ENCODE measurements around the gene NAA35. TPM values are rescaled to one million over a fixed set of nuclear protein-coding genes. Genes with fewer than 3 reads are reported as not detected.

Gene NAA35
- total and polyA plus RNA-seq, 2 experiments from 2014 or later: 29.2 to 31.6 TPM

GRCh38 chr9:86043586-86043985 is 102.6 kb downstream of the NAA35 start (continued):
- TF ChIP-seq REST (IDR thresholded peaks at IDR 0.05; ENCODE audit: unreplicated experiment) (no peak), NANOG (IDR thresholded peaks at IDR 0.05; ENCODE audit: borderline replicate concordance) (no peak), EZH2 (IDR thresholded peaks at IDR 0.05; ENCODE audit: low read depth, unreplicated experiment) (no peak)

GRCh38 chr9:86043999-86044398 is 103.1 kb downstream of the NAA35 start:
- ATAC-seq (no peak; the same call in 2 of the 3 replicates), DNase-seq (ENCODE audit: low spot score) (no peak)
- Mint-ChIP-seq H3K27me3 (ENCODE audit: insufficient read depth, low read depth, poor library complexity) (peaks cover 2% of the 10 kb centered on the region), H3K27ac (no peak overlapping the region), H3K9me3 (no peaks in the 10 kb centered on the region), H3K36me3 (ENCODE audit: low read depth) (peaks cover 11% of the 10 kb centered on the region; the same call in 2 of the 3 replicates), H3K4me1 (no peaks in the 10 kb centered on the region; the same call in 2 of the 3 replicates), H3K4me3 (no peak overlapping the region)
- Histone ChIP-seq H3K27me3 (ENCODE audit: insufficient read depth) (no peaks in the 10 kb centered on the region), H3F3A (replicated peaks; ENCODE audit: low read depth) (no peaks in the 10 kb centered on the region), H3K9me2 (ENCODE audit: insufficient read depth) (no peaks in the 10 kb centered on the region), H3K4me1 (ENCODE audit: insufficient read depth) (no peaks in the 10 kb centered on the region), H3K27ac (ENCODE audit: low read depth) (no peak overlapping the region), H4K20me1 (replicated peaks; ENCODE audit: insufficient read depth) (peaks cover 4% of the 10 kb centered on the region; the same call in 1 of the 2 replicates), H3K36me3 (ENCODE audit: insufficient read depth) (no peaks in the 10 kb centered on the region; the same call in 1 of the 2 replicates), H3K79me2 (replicated peaks; ENCODE audit: insufficient read depth) (no peaks in the 10 kb centered on the region), H3K4me3 (no peak overlapping the region), H3K4me2 (no peak overlapping the region), H2AFZ (no peak overlapping the region)
- TF ChIP-seq JUNB (IDR thresholded peaks at IDR 0.05; ENCODE audit: unreplicated experiment) (no peak), CTCF (conservative IDR thresholded peaks at IDR 0.05; ENCODE audit: low read depth in 2 of 2) (peak; percentile 21 to 41; a peak in 3 of 4 replicates)

- Histone ChIP-seq H3K4me1 (ENCODE audit: insufficient read depth) (no peaks in the 10 kb centered on the region), H3K4me2 (no peak overlapping the region), H4K20me1 (replicated peaks; ENCODE audit: insufficient read depth) (peaks cover 4% of the 10 kb centered on the region; the same call in 1 of the 2 replicates), H3K36me3 (ENCODE audit: insufficient read depth) (no peaks in the 10 kb centered on the region; the same call in 1 of the 2 replicates), H3F3A (replicated peaks; ENCODE audit: low read depth) (no peaks in the 10 kb centered on the region), H3K9me2 (ENCODE audit: insufficient read depth) (no peaks in the 10 kb centered on the region), H3K4me3 (no peak overlapping the region), H3K27ac (ENCODE audit: low read depth) (no peak overlapping the region), H2AFZ (no peak overlapping the region), H3K79me2 (replicated peaks; ENCODE audit: insufficient read depth) (no peaks in the 10 kb centered on the region), H3K27me3 (ENCODE audit: insufficient read depth) (no peaks in the 10 kb centered on the region)
- H3K4me3 Mint-ChIP-seq: no peak overlapping the region
- H3K27ac Mint-ChIP-seq: no peak overlapping the region
- ATAC-seq (no peak), DNase-seq (ENCODE audit: low spot score) (no peak)
- H3K27me3 Mint-ChIP-seq (ENCODE audit: insufficient read depth, low read depth, poor library complexity): peaks cover 2% of the 10 kb centered on the region
- no peak for TF ChIP-seq ZNF462 (CRISPR knock-in tag; IDR thresholded peaks at IDR 0.05)
- no peaks in the 10 kb centered on the region for H3K9me3 Mint-ChIP-seq
- H3K36me3 Mint-ChIP-seq (ENCODE audit: low read depth): peaks cover 2% of the 10 kb centered on the region; the same call in 2 of the 3 replicates
- no peaks in the 10 kb centered on the region; the same call in 2 of the 3 replicates for H3K4me1 Mint-ChIP-seq
These were observed 104.7 kb downstream of the NAA35 start for GRCh38 chr9:86045654-86046053.

All from GM23338 (cell line).